Dermis microvascular lymphatic vessel endothelial cell (primary cell): Measurements from ENCODE around the gene GRIK4. TPM values are rescaled to one million over a fixed set of nuclear protein-coding genes. Genes with fewer than 3 reads are reported as not detected.

ENCODE experiments used
- DNase-seq, 2 donors: peaks; one replicate each; pipeline versions ENCODE4 v3.0.0 to v3.0.0-alpha.2; 2010; ENCODE audit warnings: low read depth in 2 of 2
- total RNA-seq: library from RNA; depleted of rRNA; stranded (reverse); fragments of >200 nt; gene quantifications from 2 replicates; pipeline ENCODE4 v1.2.1, GENCODE V29; 2014

Gene GRIK4
- total RNA-seq, 1 donor from 2014 or later: not detected

DNA sequence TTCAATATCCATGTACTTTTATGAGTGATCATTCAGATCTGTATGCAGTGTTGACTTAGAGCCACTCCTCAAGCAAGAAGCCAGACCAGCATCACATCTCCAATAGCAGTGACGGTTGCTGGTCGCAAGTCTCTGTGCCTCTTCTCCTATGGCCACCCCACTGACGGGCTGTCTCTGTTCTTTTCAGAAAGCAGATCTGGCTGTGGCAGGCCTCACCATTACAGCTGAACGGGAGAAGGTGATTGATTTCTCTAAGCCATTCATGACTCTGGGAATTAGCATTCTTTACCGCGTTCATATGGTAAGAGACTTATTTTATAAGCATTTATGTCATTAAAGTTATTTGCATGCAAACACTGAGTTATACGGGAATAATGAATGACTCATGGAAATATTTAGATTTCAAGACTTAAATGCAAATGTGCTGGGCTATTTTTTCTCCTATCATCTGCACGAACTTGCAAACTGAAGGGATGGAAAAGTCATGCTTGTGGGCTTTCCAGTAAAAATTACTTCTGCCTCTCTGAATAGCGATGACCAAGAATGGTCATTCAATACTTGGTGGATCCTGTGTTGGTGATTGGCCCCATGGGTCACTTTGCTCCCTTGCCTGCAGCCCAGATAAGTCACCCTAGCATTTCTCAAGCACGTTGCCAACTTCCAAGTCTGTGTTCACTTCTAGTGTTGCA lies 428.8 kb downstream of the GRIK4 start:
- no peak for DNase-seq

DNA sequence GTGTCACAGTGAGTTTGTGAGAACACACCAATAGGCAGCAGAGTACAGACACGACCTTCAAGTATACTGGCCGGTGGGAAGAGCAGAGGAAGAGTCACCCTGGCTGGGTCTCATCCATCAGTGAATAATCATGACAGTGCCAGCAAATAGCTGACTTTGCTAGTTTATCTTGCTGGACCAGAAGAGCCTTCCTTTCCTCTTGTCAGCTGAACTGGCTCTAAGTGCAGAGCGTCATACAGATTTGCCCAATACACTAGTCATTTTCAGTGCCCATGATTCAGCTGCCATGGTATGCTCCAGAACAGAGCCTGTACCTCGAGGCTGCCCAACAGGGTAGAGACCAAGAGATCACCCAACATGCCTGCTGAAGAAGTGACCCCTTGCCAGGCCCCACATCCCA lies 429.5 kb downstream of the GRIK4 start:
- no peak for DNase-seq

DNA sequence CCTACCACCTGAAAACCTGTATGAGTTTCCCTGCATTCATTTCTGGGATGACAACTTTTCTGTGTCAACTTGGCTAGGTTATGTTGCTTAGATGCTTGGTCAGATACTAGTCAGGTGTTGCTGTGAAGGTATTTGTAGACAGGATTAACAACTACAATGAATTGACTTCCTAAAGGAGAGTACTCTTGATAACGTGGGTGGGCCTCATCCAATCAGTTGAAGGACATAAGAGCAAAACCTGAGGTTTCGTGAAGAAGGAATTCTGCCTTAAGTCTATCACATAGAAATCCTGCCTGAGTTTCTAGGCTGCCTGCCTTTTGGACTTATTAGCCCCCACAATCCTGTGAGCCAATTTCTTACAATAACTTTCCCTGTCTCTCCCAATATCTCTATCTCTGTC lies 431.2 kb downstream of the GRIK4 start:
- DNase-seq: no peak

DNA sequence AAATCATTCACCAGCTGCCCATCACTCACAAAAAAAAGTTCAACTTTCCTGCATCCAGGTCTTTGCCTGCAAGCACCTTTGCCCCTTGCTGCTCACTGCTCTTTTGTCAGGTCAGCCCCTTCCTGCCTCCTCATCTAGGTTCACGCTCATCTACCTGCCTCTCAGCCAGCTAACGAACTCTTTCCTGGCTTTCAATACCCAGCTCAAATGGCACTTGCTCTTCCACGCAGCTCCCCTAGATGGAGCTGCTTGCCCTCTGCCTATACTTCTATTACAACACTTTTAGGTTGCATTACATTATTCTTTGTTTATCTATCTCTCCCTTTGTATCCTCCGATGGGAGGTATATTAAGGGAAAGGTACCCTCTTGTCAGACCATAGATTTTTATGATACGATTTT lies 433.5 kb downstream of the GRIK4 start:
- no peak for DNase-seq

DNA sequence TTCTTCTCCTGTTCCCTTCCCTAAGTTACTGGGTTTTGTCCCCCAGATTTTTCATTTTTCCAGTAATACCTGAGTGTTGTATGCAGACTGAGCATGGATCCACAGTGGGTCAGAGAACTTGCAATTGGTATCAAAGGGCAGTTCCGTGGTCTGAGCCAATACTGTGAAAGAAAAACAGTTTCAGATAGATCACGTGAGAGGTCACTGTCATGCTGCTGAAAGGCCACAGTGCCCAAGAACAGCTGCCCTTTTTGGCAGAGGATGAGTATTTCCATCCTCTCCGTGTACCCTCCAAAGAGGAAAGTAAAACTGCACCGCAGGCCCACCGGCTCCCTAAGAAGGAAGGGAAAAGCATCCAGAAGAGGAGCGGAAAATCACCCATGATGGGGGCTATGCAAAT lies 439.3 kb downstream of the GRIK4 start:
- DNase-seq: peak in 1 of 2 donors; percentile 7

DNA sequence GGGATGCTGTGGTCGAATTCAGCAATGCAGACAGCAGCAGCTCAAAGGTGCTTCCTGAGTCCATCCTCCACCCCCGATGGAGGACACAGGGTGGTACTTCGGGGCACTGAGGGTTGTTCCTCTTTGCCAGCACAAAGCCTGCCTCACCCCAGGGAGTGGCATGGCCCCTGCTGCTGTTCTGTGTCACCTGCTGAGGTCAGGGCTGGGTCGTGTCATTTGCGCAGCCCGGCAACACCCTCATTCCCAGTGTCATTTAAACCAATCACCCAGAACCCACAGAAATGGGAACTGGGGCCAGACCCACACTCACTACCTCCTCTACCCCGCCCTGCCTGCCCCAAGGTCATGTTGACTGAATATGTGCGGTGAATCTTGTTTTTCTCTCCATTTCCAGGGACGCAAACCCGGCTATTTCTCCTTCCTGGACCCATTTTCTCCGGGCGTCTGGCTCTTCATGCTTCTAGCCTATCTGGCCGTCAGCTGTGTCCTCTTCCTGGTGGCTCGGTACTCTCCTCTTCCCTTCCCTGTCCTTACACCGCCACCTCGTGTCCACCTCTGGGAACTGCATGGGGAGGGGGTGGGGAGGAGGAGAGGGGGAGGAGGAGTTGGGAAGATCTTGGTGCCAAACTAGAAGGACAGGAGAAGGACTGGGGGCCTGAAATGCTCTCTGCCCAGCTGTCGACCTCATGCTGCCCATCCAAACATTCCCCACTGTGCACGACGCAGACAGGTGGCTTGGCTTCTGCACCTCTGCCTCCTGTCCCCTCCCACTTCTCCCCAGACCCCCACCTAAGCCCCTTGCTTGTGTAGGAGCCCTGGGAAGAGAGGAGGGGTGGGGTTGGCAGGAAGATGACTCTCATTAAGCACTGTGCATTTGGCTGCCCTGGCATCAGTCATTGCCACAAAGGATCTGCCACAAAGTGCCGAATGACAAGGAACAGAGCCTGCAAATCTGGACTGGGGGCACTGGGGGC lies 441.2 kb downstream of the GRIK4 start:
- DNase-seq: peak; percentile 64 to 78

DNA sequence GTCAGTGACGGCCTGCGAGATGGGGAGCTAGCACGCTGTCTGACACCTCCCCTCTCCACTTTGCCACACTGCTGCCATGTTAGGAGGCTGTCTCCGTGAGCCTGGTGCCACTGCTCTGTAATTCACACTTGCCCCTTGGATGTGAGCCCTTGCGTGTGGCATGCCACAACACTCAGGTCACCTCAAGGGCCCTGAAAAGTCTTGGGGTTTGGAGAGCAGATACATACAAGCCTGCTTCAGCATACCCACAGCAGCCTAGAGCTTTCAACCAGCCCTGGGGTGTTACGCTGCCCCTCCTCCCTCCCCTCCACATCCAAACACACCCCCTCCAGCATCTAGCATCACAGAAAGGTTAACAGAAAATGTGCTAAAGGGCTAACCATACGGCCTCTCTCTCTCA lies 442.8 kb downstream of the GRIK4 start:
- DNase-seq: no peak

DNA sequence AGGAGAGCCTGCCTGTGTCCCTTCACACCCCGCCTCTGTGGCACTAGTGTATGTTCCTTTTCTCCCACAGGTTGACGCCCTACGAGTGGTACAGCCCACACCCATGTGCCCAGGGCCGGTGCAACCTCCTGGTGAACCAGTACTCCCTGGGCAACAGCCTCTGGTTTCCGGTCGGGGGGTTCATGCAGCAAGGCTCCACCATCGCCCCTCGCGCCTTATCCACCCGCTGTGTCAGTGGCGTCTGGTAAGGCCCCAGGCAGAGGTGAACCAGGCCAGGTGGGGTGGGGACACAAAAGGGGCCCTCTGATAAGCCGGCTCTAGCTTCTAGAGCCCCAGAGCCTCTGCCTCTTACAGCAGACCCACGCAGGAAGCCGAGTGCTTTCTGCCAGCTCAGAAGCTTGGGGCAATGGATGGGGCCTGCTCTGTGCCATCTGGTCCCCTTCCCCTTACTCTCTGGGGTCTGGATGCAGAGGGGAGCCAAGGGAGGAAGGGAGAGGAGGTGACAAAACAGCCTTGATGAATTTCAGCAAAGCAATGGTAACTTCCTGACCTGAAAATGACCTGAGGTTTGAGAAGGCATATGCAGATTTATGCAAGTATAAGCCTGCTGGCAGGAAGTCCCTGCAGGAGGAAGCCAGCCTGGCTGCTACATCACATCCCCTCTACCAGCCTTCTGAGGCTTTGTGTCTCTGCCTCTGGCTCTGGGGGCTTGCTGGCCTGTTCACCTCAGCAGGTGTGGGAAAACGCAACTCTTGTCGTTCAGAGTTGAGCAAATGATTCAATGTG lies 445.4 kb downstream of the GRIK4 start:
- DNase-seq: no peak

DNA sequence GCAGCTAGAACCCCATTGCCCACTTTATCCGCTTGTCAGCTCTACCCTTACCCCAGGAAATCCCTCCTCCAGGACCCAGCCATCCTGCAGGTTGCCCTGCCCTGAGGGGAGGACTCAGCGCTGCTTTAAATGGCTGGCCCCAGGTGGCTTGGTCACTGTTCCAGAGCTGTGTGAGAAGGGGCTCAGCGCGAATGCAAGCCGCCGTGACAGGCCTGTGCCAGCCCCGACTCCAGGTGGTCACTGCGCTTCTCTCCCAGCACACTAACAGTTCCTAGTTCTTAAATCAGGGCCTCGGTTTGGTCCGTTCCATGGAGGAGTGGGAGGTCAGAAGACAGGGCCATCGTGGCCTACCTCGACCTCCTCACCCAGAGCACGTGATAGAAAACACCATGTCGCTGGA lies 446.6 kb downstream of the GRIK4 start:
- DNase-seq: no peak

DNA sequence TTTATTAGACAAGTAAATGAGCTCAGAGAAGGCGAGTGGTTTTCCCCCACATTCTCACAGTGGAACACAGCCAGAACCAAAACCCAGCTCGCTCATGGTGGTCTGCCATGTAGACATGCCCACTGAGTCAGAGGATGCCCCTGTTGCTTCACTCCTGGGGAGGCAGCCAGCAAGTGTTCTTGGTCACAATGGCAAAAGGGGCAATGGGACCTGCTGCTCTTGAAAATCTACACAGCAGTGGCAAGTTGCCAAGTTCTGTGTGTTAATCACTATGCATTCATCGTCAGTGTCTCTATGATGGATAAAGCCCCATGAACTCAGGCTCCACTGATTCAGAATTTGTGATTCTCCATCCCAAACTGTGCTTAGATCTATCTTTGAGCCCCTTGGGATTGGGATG lies 447.6 kb downstream of the GRIK4 start:
- no peak for DNase-seq

DNA sequence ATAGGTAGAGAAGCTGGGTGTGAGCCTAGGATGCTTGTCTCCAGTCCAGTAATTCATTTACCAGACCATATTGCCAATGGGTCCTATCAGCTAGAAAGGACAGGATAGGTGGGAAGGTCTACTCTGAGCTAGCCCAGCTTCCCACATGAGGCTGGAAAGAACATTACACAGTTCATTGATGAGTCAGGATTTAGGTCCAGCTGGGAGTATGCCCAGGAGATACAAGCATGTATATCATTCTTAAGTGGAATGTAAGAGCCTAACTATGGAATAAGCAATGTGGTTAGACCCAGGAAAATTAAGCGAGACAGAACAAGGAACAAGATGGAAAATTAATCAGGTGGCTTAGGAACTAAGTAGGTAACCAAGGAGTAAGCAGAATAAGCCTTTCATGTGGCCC lies 453.3 kb downstream of the GRIK4 start:
- DNase-seq: no peak

DNA sequence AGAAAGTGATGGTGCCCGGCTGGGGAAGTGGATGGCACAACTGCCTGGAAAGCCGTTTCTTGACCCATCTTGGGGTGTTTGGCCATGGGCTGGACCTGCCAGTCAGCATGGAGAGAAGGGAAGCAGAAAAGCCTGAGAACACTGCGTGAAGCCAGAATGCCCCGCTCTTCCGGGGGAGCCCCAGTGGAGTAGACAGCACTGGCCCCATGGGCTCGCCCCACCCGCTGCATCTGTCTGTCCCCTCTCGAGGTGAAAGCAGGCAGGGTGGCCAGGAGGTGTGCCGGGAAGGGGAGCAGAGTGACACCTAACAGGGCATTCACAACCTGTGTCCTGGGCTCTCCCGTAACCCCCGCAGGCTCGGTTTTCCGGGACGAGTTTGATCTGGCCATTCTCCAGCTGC lies 455.3 kb downstream of the GRIK4 start:
- no peak for DNase-seq

DNA sequence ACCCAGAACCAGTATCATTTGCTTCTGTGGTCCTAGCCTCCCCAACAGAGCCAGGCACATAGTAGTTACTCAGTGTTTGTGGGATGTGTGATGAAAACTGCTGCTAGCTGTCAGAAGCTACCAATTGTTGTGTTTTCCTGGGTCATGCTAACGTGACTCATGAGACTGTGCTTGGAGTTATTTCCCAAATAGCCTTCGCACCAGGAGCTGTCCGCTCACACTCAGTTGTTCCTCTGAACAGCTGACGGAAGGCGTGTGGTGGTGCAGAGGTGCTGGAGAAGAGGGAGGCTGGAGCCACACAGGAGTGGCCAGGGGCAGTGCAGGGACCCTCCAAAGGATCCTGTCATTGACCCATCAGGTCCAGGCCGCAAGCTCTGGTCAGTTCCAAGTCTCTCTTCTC lies 458.4 kb downstream of the GRIK4 start:
- DNase-seq: no peak

DNA sequence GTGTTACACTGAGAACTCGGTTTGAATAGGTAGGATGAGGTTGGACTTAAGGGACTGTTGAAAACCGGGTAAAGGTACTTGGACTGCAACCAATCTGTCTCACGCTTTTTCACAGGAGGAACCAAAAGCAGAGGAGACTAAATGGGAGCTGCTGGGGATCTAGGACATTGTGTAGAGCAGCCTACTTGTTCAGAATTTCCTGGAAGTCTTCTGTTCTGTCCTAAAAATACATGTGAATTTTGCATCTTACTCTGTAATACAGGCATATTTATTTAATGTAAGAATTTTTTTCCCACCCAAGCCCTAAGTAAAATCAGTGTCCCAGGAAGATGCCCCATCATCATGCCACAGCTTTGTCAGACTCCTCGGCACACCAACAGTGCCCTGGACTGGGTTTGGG lies 460.3 kb downstream of the GRIK4 start:
- DNase-seq: no peak

DNA sequence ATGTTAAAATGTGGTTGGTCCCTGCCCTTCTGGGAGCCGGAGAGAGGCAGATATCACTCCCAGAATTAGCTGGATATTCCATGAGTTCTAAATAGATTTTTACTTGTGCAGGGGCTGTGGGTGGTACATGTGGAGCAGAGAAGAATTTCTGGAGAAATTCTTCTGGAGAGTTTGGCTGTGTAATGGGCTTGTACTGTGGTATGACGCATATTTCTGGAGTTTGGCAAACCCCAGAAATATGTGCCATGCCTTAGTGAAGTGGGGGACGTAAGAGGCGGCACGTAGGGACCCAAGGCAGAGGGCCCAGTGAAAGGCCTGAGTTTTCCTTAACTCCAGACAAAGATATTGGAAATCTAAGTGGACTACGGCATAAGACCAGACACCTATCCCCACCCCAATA lies 461.1 kb downstream of the GRIK4 start:
- DNase-seq: no peak

DNA sequence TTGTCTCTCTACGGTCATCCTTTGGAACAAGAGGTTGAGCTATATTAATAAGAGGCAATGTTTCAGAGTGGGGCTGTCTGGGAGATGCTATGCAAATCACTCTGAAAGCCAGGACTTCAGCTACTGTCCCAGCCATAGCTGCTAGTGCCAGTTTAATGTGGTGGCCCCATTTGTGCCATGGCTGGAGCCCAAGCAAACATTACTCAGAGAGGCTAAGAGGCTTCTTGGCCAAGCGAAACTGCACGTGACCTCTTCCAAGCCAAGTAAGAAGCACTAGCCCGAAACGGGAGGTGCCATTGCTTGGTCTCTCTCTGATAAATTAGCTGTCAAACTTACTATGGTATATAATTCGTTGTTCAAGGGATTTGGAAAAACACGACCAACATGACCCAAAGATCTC lies 462.0 kb downstream of the GRIK4 start:
- no peak for DNase-seq

DNA sequence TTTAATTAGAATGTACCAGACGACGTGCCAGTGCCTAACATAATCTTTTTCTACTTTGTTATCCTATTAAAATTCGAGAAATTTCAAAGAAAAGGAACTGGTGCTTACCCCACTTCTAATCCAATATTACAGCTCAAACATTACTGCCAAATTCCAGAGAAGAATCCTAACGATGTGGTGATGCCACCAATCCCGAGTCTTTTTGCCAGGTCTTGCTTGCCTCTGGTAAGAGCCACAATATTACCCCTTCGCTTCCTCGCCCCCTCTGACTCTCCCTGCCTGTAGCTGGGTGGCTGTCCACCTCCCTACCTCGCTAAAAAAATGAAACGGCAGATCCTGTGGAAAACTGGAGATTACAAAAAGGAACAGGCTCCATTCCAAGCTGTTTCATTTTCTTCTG lies 462.9 kb downstream of the GRIK4 start:
- no peak for DNase-seq

DNA sequence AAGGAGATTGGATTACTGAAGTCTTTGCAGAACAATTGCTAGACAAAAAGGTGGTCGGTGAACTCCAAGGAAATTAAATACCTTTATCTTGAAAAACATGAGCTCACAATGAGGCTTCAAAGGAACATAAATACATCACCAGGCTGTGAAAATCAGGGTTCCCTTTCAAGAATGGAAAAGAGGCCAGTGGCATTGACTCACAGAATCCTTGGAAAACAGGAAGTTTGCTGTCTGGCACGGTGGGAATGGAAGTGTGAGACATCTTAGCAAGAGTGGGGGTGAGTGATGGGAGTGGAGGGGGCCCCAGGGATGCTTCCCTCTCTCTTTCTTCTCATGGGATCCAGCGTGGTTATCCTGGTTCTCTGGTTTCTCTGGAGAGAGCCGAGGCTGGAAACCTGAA lies 463.4 kb downstream of the GRIK4 start:
- peak in 1 of 2 donors; percentile 81 for DNase-seq

DNA sequence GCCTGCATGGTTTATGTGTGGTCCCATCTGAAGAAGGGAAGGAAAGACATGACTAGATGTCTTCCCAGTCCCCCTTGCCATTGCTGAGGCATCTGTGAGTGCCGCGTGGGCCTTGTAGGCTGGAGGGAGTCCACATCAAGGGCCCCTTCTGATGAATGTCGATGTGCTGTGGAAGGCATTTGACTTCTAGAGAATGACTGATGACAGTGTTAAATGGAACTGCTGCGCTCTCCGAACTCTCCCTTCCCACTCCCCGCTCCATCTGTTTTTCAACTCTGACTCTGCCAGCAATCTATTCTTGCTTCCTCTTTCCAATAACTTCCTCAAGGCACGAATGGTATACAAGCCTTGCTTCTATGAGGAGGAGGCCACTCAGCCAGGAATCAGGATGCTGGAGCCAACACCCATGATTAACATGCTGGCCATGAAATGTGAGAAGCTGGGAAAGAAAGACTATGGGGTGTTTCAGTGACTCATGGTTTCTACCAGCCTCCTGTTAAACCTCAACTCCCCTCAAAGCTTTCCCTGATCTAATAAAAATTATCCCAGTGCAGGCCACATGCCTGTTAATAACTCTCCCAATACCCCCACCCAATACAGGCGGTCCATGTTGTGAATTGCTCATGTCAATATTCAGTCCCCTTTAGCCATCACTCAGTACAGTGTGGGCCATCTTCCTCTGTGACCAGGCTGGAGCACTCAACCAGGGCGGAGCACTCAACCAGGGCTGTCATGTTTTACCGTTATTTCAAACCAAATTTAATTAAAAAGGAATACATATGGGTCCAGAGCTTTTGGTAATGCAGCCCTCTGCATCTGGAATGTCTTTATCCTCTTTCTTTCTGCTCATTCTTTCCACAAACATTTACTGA lies 466.0 kb downstream of the GRIK4 start:
- DNase-seq: no peak

DNA sequence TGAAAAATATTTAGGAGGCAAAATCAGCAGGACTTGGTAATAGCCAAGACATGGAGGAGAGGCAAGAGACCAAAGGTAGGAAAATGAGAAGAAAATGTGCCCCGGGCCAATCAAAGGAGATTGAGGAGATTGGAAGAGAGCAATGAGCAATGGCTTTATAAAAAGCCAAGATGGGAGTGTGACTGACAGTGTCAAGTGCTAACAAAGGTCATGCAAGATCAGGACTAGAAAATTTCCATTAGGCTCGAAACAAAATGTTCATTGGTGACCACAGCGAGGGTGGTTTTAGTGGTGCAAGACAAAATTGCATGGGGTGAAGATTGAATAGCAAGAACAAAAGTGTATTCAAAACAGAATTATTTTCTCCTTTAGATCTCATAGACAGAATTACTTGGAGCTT lies 467.2 kb downstream of the GRIK4 start:
- DNase-seq: no peak
